Measurements from ENCODE around the gene CYP2U1.
"Not testable (repeated sequence)": the region's sequence is repeated elsewhere in the genome, so short reads cannot be mapped to it uniquely, and the experiment has no call there.

Gene CYP2U1

DNA sequence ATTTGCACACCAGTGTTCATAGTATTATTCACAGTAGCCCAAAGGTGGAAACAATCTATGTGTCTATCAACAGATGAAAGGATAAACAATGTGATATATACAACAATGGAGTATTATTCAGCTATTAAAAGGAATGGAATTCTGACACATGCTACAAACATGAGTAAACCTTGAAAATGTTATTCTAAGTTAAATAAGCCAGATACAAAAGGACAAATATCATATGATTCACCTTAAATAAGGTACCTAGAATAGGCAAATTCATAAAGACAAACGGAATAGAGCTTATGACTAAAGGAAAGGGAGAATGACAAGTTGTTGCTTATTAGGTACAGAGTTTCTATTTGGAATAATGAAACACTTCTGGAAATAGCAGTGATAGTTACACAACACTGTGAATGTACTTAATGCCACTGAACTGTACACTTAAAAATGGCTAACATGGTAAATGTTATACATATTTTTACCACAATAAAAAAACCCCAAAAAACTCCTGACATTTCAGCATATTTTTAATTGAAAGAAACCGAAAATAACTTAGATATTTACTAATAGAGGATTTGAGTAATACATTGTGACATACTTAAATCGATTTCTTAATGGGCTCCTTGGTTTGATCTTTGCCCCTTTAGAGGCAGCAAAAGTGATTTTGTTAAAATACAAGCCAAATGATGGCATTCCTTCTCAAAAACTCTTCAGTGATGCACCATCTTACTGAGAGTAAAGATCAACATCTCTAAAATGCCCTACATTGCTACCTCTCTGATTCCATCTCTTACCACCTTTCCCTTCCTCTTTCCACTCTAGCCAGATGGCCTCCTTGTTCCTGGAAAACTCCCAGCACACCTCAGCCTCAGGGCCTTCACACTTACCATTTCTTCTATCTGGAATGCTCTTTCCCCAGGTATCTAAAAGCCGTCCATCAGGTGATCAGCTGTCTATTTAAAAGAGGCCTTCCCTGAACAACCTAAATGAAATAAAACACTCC lies 8.6 kb upstream of the CYP2U1 start:
- DNase-seq, result no peak

DNA sequence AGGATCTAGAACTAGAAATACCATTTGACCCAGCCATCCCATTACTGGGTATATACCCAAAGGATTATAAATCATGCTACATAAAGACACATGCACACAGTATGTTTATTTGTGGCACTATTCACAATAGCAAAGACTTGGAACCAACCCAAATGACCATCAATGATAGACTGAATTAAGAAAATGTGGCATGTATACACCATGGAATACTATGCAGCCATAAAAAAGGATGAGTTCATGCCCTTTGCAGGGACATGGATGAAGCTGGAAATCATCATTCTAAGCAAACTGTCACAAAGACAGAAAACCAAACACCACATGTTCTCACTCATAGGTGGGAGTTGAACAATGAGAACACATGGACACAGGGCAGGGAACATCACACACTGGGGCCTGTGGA lies 5.6 kb upstream of the CYP2U1 start:
- DNase-seq, result not testable (repeated sequence)

DNA sequence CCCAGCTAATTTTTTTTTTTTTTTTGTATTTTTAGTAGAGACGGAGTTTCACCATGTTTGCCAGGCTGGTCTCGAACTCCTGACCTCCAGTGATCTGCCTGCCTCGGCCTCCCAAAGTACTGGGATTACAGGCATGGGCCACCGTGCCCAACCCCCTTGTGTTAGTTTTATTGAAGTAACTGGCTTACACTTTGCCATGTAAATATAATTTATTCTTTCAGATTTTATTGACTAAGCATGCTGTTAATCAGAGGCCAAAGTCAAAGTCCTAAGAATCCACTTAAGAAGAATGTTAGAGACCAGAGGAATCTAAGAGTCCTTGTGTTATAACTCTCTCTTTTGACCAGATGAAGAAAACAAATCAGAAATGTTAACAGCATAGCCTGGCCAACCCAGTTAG lies 4.5 kb upstream of the CYP2U1 start:
- not testable (repeated sequence) for DNase-seq

DNA sequence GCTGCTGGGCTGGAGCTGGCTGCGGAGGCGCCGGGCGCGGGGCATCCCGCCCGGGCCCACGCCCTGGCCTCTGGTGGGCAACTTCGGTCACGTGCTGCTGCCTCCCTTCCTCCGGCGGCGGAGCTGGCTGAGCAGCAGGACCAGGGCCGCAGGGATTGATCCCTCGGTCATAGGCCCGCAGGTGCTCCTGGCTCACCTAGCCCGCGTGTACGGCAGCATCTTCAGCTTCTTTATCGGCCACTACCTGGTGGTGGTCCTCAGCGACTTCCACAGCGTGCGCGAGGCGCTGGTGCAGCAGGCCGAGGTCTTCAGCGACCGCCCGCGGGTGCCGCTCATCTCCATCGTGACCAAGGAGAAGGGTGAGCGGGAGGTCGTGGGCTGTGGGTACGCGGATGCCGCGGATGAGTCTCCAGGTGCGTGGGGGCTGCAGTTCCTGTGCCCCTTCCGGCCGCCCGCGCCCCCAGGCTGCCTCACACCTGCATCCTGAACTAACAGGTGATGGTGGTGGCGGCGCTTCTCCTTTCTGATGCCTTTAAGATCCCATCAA lies 499 bp downstream of the CYP2U1 start:
- DNase-seq, result peak in 8 of 14 donors; percentile 30 to 62 (median 50)

DNA sequence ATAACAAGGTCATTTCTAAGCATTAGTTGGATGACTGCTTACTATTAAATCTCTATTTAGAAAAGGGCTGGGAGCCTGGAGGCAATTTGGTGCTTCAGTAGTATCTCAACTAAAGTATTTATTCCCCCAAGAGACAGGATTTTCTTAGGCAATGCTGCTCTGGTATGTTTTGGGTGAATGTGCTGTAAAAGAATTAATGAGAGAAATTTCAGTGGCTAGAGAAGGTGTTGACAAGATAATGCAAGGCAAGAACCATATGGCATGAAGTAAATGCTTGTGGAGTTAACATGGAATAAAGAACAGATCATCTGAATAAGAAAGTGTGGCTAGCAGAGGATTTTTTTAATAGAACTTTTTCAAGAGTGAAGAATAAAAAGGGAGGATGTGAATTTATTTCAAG lies 3.9 kb downstream of the CYP2U1 start:
- DNase-seq, result no peak

DNA sequence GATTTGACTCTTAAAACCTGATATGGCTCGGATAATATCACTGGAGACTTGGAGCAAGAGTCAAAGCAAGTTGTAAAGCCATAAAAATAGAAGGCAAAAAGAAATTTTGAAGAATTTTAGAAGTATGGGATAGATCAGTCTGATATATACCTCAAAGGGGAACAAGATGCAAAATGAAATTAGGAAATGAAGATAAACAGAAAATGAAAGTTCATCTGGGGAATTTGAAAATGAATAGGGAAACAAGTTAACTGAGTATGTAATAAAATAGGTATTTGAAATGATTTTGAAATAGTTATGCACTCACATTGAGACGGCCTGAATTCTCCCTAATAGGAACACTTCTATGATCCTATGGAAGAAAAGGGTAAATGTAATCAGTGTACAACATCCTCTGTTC lies 5.7 kb downstream of the CYP2U1 start:
- DNase-seq, result no peak

DNA sequence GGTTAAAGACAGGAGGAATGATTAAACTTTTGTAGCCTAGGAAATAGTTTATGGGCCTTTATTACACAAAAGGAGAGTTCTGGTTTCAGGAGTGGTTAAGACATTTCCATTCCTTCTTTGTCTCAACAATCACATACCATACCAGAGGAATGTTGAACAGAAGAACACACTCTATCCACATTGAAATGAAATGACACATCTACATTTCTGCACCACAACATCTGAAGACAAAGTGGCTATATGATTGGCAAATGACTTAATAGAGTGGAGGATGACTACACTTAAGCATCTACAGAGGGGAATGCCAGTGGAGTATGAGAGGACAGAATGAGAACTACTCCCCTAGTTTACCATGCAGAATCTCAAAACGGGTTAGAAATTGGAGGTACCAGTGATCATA lies 8.0 kb downstream of the CYP2U1 start:
- DNase-seq, result no peak

DNA sequence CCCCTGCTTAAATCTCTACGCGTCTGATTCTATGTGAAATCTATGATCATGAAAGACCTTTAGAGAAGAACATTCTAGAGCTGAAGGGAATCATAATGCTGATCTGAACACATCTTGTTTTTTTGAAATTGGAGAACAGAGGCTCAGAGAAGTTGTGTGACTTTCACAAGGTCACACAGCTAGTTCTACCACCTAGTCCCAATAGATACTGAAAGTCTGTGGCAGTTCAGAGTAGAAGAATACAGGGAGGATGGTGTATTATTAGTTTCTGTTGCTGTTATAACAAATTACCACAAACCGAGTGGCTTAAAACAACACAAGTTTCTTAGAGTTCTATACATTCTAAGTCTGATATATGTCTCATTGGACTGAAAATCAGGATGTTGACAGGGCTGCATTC lies 14.5 kb downstream of the CYP2U1 start:
- no peak for DNase-seq

DNA sequence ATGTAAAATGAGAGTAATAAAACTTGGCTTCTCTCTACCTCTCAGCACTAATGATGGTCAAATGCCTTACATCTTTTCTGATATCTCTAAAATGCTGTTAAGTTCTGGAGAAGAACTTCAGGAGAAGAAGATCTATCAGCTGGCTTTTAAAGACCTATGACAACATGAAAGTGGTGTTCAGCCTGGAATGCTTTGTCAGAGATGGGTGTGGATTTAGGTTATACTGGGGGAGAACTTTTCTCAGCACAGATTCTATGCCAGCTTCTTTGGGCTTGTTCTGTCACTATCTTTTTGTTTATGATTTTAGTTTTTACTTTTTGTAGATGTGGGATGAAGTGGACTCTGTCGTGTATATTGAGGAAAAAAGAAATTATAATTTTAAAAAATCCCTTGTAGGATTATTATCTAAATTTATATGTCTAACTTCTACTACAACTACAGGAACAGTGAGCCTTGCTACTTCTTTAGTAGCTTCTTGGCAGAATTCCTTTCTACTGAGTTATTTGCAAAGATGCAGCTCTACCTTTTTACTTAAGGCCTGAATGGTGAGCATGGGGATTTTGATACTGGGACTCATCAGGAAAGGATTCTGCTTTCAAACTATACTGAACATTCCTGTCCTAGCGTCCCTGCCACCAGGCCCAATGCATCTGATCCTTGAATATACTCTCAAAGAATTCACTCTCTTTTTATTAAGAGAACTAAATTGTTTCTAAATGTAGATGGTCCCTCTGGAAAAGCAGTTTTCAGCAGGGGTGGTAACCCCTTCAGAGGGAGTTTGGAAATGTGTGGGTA lies 19.6 kb downstream of the CYP2U1 start:
- no peak for DNase-seq

DNA sequence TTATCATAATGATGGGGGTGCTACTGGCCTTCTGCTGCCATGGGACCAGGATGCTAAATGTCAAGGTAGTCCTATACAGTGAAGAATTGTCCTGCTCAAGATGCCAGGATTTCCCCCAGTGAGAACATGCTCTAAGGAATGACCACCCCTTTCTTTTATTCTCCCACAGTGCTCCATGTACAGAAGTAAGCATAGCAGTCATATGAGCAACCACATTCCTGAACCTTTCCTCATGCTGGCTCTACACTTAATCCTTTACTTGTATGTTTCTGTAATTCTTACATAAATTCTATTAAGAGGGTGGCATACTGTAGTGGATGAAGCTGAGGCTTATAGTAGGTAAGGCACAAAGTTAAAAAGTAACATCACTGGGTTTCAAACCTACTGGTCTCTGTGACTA lies 20.2 kb downstream of the CYP2U1 start:
- no peak for DNase-seq

DNA sequence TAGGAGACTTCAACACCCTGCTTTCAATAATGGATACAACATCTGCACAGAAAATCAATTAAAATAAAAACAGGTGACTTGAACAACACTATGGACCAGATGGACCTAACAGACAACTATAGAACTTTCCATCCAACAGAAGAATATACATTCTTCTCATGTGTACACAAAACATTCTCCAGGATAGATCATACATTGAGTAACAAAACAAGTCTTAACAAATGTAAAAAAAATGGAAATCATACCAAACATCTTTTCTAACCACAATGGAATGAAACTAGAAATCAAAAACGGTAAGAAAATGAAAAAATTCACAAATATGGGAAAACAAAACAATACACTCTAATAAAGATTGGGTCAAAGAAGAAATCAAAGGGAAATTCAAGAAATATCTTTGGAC lies 24.7 kb downstream of the CYP2U1 start:
- DNase-seq, result no peak

DNA sequence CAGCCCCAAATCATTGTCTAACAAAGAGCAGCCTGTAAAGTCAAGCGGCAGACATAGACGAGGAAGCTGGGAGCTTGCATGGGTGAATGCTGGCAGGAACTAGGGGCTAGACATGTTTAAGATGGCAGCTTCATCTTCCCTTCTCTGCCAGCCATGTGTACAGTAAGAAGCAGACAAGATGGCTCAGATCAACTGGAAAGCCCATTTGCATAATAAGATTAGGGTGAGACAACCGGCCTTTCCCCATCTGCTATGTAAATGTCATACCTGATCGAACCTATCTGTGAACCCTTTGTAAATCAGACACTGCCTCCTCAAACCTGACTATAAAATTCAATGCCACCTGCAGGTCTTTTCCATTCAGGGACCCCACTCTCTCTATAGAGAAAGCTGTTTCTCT lies 35.6 kb downstream of the CYP2U1 start:
- no peak for DNase-seq

DNA sequence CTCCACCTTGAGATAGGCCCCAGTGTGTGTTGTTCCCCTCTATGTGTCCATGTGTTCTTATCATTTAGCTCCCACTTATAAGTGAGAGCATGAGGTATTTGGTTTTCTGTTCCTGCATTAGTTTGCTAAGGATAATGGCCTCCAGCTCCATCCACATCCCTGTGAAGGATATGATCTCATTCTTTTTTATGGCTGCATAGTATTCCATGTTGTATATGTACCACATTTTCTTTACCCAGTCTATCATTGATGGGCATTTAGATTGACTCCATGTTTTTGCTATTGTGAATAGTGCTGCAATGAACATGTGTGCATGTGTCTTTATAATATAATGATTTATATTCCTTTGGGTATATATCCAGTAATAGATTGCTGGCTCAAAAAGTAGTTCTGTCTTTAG lies 36.2 kb downstream of the CYP2U1 start:
- not testable (repeated sequence) for DNase-seq

DNA sequence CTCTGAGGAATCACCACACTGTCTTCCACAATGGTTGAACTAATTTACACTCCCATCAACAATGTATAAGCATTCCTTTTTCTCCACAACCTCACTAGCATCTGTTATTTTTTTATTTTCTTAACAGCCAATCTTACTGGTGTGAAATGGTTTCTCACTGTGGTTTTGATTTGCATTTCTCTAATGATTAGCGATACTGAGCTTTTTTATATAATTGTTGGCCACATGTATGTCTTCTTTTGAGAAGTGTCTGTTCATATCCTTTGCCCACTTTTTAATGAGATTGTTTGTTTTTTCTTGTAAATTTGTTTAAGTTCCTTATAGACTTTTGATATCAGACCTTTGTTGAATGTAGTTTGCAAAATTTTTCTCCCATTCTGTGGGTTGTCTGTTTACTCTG lies 36.6 kb downstream of the CYP2U1 start:
- not testable (repeated sequence) for DNase-seq

DNA sequence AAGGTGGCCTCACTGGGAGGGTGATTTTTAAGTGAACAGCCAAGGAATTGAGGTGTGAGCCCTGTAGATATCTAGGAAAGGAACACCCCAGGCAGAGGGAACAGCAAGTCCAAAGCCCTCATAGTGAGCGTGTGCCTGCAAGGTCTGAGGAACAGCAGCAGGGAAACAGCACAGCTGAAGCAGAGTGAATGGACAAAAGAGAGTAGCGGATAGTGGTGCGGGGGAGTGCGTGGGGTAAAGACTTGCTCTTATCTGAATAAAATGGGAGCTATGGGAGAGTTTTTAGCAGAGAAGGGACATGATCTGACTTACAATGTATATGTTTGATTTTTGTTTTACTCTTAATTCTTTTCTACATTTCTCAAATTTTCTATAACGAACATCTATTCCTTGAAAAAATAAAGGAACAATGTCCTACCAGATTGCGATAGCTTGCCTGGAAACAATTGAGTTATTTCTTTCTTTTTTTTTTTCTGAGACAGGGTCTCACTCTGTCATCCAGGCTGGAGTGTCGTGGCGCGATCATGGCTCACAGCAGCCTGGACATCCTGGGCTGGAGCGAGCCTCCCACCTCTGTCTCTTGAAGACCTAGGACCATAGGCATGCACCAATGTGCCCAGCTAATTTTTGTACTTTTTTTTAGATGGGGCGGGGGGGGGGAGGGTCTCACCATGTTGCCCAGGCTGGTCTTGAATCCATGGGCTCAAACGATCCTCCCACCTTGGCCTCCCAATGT lies 38.9 kb downstream of the CYP2U1 start:
- peak in 1 of 14 donors; percentile 3 for DNase-seq

DNA sequence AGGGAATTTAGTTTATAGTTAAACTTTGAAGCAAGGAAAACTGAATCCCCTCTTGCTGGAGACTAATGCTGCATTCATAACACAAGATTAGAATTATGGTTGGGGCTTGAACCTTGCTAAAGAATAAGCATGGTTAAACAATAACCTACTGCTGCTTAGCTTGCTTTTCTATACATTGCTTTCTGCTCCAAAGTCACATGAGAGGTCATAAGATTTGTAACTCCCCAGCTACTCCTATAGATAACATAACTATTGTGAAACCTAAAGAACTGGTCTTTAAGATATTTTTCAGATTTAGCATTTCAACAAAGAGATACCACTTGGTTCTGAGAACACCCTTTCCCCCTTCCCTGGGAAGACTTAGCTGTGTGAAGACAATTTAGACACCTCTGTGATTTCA lies 41.3 kb downstream of the CYP2U1 start:
- DNase-seq, result no peak

DNA sequence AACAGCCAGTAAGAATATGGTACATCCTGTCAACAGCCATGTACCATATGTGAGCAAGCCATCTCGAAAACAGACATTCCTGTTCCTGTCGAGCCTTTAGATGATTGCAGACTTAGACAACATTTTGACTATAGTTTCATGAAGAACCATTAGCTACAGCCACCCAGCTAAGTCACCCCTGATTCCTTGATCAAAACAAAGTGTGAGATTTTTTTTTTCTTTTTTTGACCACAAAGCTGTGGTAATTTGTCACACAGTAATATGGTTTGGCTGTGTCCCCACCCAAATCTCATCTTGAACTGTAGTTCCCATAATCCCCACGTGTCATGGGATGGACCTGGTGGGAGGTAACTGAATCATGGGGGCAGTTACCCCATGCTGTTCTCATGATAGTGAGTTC lies 43.2 kb downstream of the CYP2U1 start:
- no peak for DNase-seq

DNA sequence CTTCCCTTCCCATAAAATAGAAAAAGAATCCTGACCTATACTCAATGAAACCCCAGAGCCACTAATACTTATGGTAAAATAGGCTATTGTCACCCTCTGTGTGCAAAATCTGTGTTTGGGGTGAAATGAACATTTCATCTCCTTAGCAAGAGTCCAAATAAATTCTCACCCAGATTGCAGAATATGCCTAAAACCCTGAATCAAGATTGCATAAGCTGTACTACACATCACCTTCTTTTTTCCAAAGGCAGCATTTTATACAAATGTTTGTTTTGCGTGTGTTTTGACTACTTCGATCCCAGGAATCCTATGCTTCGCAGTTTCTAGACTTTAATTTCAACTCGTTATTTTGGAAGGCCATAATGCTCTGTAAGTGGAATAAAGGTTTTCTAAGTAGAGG lies 46.1 kb downstream of the CYP2U1 start:
- DNase-seq, result no peak

DNA sequence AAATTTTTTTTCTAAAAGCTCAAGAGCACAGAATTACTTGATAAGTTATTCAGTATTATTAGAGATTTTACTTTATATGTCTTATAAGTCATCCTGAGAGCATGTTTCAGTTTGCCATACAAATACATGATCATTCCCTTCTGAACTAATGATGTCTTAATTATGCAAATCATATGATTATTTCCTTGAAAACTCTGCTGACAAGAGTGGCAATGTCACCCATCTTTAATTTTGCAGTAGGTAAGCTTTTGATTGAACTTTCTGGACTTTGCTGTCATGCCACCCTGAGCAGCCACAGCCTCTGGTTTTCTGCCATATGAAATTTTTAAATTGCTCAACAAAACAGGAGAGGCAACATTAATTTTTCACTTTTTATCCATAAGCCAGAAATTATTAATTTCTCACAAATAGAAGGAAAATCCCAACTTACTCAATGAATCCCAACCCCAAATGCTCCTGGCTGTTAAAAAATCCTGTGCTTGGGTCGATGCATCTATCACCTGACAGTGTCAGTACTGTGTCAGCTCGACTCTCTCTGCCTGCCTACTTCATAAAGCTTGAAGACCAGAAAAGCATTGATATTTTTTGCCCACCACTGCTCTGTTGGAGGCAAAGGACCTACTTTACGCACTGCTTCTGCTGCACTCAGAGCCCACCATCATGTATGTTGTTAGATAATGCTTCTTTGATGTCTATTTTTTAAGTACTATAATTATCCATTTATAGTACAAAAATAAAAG lies 46.8 kb downstream of the CYP2U1 start:
- peak in 1 of 14 donors; percentile 56 for DNase-seq

DNA sequence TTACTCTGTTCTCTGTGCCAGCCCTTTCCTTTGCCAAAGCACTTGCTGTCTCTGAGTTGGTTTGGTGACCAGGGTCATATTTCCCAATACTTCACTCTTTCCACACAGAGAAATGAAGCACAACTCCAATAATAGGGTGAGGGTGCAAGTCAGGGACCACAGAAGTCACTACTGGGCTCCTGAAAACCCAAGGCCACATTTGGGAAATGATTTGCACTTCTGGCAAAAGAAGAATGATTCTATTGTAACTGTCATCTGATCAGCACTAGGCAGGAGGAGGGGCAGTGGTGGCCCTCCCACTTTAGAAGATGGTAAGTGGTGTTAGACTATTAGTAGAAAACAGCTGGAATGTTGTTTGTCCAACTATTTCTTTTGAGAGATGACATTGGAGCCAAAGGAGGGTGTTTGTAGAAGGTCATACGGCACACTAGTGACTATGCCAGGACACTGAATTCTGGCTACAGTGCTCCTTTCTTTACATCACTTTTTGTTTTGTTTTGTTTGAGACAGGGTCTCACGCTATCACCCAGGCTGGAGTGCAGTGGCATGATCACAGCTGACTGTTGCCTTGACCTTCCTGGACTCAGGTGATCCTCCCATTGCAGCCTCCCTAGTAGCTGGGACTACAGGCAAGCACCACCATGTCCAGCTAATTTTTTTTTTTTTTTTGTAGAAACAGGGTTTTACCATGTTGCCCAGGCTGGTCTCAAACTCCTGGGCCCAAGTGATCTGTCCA lies 47.5 kb downstream of the CYP2U1 start:
- peak in 10 of 14 donors; percentile 1 to 58 (median 44) for DNase-seq

Measured in C1 segment of cervical spinal cord (tissue), 14 donors.